Measurements from ENCODE around the gene RSRC1.
"Not testable (repeated sequence)": the region's sequence is repeated elsewhere in the genome, so short reads cannot be mapped to it uniquely, and the experiment has no call there.

The RSRC1 gene

GRCh38 chr3:158101335-158102241, 8.3 kb upstream of the RSRC1 start:
- ATAC-seq, result no peak

GRCh38 chr3:158102242-158103080, 7.4 kb upstream of the RSRC1 start:
- no peak for ATAC-seq

- no peak for ATAC-seq
Measured at GRCh38 chr3:158103081-158103886, 6.6 kb upstream of the RSRC1 start.

- ATAC-seq, result no peak
Measured at GRCh38 chr3:158103887-158104327, 6.0 kb upstream of the RSRC1 start.

- ATAC-seq, result no peak
Measured at GRCh38 chr3:158104431-158104921, 5.4 kb upstream of the RSRC1 start.

GRCh38 chr3:158105119-158105709, 4.7 kb upstream of the RSRC1 start:
- ATAC-seq, result no peak

GRCh38 chr3:158105710-158106253, 4.1 kb upstream of the RSRC1 start:
- ATAC-seq, result no peak

GRCh38 chr3:158106766-158107471, 3.0 kb upstream of the RSRC1 start:
- no peak for ATAC-seq

- ATAC-seq, result no peak
Measured at GRCh38 chr3:158107605-158108444, 2.1 kb upstream of the RSRC1 start.

- no peak for ATAC-seq
Measured at GRCh38 chr3:158108445-158108985, 1.4 kb upstream of the RSRC1 start.

- no peak for ATAC-seq
Measured at GRCh38 chr3:158109295-158109803, 540 bp upstream of the RSRC1 start.

- ATAC-seq, result no peak
Measured at GRCh38 chr3:158110658-158111018, 749 bp downstream of the RSRC1 start.

- no peak for ATAC-seq
Measured at GRCh38 chr3:158111861-158112260, 2.0 kb downstream of the RSRC1 start.

- not testable (repeated sequence) for ATAC-seq
Measured at GRCh38 chr3:158113595-158113994, 3.7 kb downstream of the RSRC1 start.

GRCh38 chr3:158120330-158120729, 10.4 kb downstream of the RSRC1 start:
- ATAC-seq, result no peak

- peak; percentile 55 to 72 for ATAC-seq
Measured at GRCh38 chr3:158121295-158121694, 11.4 kb downstream of the RSRC1 start.

- not testable (repeated sequence) for ATAC-seq
Measured at GRCh38 chr3:158122721-158123120, 12.8 kb downstream of the RSRC1 start.

GRCh38 chr3:158127250-158128219, 17.6 kb downstream of the RSRC1 start:
- ATAC-seq, result no peak
